CD4-positive, alpha-beta T cell treated with Interleukin-12 subunit alpha and Interleukin-12 subunit beta, for 1 hour (primary cell): ENCODE measurements around the gene BCKDHA.
A peak's percentile ranks its signal among the peaks of the same experiment; 100 is the strongest.

Source experiments
- DNase-seq: peaks from one replicate; pipeline ENCODE4 v3.0.0-alpha.2; 2020

BCKDHA gene

GRCh38 chr19:41397086-41398049 is at the start of gene BCKDHA, which contains the start of gene EXOSC5:
TSS of gene BCKDHA (plus strand) at chr19:41397818. CDS start at chr19:41397828, 10 bp downstream.
TSS of gene EXOSC5 (minus strand) at chr19:41397359. CDS start at chr19:41397328, 31 bp downstream.
- peak; percentile 100 for DNase-seq

DNA sequence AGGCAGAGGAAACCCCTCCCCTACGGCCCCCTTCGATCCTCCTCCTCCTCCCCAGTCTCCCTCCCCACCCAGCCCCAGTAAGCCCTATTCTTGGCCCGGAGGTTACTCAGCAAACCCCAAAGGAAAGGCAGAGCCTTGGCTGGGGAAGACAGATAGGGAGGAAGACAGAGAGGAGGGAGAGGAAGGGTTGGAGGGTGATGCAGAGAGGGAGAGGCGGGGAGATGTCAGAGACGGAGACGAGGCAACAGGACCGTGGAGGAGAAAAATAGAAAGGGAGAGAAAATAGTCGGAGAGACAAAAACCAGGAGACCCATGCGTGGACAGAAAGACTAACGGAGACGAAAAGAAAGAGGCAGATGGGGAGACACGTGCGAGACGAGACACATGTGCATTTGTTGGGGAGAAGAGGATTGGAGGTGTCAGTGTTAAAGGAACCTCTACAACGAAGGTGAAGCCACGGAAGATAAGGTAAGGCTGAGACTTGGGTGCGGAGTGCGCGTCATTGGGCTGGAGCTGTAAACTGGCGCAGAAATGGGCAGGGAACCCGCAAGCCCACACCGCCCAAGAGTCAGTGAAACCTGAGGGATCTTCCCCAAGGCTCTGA is 46.8 kb upstream of the BCKDHA start:
- no peak for DNase-seq

- peak; percentile 89 for DNase-seq
These were observed 46.0 kb upstream of the BCKDHA start for GRCh38 chr19:41351339-41352245.

DNA sequence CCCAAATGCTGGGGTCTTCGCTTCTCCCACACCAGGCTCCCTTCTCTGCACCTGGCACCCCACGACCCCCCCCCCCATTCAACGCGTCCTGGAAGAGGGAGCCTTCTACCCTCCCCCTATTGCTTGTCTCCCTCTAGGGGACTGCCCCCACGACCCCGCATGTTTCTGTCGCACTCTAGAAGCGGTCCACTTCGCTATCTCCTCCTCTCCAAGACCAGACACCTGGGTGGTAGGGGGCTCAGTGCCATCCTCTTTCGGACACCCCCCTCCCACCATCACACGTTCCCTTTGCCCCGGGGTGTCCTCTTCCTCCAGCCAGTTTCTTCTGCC is 45.4 kb upstream of the BCKDHA start:
- no peak for DNase-seq

- peak; percentile 80 for DNase-seq
These were observed 44.8 kb upstream of the BCKDHA start for GRCh38 chr19:41352609-41353465.

- peak; percentile 97 for DNase-seq
These were observed 43.9 kb upstream of the BCKDHA start, which contains the start of gene TGFB1 for GRCh38 chr19:41353466-41354342. TSS of gene TGFB1 (minus strand) at chr19:41353922. CDS start at chr19:41353044, 878 bp downstream.

- DNase-seq, result no peak
These were observed 43.2 kb upstream of the BCKDHA start for GRCh38 chr19:41354343-41354953.

GRCh38 chr19:41355035-41355434 is 42.6 kb upstream of the BCKDHA start:
- no peak for DNase-seq

- no peak for DNase-seq
These were observed 41.8 kb upstream of the BCKDHA start for GRCh38 chr19:41355802-41356201.

- no peak for DNase-seq
These were observed 40.5 kb upstream of the BCKDHA start for GRCh38 chr19:41356984-41357739.

GRCh38 chr19:41357746-41358145 is 39.9 kb upstream of the BCKDHA start:
- no peak for DNase-seq

GRCh38 chr19:41359741-41360140 is 37.9 kb upstream of the BCKDHA start:
- DNase-seq, result no peak

- DNase-seq, result no peak
These were observed 35.3 kb upstream of the BCKDHA start for GRCh38 chr19:41362143-41362847.

- no peak for DNase-seq
These were observed 34.3 kb upstream of the BCKDHA start for GRCh38 chr19:41363371-41363752.

DNA sequence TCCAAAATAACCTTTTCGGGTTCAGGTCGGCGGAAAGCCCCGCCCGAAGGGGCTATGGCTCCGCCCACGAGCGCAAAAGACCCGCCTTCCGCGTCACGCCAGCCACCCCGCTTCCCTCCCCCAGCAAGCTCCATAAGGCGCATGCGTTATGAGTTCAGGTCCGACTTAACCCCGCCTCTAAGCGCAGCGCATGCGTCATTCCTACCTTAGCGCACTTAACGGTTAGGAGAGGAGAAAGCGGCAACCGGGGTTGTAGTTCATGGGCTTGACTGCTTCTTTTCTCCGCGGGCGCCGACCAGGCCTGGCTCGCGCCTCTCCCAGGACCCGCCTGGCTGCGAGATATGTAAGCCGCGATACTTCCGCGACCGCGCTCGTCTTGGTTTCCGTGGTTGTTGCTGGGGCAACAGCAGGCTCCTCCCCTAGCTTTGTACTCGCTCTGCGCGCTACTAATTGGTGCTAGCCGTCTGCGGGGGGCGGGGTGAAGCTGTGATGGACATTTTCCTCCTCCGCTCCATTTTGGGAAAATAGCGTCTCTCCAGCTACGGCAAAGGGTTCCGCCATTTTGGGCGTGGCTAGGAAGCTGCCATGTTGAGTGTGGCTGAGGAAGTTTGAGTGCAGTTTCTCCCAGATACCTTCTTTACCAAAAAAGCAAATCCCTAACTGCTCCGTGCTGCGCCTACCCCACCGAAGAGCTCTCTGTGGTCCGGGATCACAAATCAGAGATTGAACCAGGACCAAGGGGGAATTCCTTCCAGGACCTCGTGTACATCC is 33.7 kb upstream of the BCKDHA start, which contains the start of gene B9D2:
Gene B9D2, minus strand, starts transcription at position 397 of the 771 bp plus-strand sequence. CDS start 630 bp downstream, outside the sequence.
- DNase-seq, result peak; percentile 99

DNA sequence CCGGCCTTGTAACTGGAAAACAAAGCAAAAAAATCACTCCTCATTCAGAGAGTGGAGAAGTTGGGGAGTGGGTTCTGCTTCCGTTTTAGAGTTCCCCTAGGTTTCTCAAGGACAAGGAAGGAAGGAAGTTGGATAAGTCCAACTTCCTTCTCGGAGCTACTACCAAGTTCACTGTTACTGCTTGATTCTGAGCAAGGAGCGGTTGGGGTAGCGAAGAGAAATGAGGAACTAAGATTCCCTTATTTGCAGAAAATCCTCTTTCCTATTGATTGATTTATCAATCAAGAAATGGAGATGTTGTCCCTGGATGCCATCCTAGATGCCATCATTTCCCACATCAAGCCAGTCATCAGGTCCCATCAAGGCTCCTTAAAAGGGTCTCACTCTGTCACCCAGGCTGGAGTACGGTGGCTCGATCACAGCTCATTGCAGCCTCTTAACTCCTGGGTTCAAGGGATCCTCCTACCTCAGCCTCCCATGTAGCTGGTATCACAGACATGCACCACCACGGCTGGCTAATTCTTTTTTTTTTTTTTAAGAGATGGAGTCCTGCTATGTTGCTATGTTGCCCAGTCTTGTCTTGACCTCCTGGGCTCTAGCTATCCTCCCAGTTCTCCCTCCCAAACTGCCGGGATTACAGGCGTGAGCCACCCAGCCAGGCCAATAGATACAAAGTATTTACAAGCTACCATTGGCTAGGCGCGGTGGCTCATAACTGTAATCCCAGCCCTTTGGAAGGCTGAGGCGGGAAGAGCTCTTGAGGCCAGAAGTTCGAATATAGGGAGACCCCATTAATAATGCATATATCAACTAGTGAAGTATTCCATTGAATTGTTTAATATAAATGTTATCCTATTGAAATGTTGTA is 32.9 kb upstream of the BCKDHA start:
- no peak for DNase-seq

DNA sequence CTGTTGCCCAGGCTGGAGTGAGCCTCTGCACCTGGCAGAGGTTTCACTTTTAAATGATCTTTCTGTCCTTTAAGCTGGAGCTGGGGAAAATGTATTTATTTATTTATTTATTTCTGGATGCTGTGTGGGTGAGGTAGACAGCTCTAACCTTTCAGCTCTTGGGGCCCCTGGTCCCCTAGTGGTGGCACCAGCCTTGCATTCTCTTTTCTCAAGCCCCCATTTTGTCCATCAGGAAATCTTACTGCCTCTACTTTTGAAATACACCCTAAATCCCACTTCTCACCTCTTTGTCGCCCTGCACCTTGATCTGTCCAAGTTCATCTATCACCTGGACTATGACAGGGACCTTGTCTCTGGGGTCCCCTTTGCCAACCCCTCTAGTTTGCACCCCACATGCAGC is 31.5 kb upstream of the BCKDHA start:
- DNase-seq, result no peak
